Astrocyte (in vitro differentiated cells and primary cell): ENCODE measurements around the gene CTBP1. TPM values are rescaled to one million over a fixed set of nuclear protein-coding genes. Genes with fewer than 3 reads are reported as not detected.

Source experiments
- DNase-seq: peaks from one replicate; pipeline ENCODE4 v3.0.0-alpha.2; 2010; ENCODE audit warnings: low read depth
- FAIRE-seq: peaks from 2 replicates; lab custom pipeline; 2011; peaks lifted over from hg19 to GRCh38; lab: Jason Lieb, UNC
- H2AFZ ChIP-seq: 2 replicates; pipeline ENCODE4 v1.6.0; 2012; ENCODE audit warnings: low read depth, low read length, inconsistent platforms
- H3K27ac ChIP-seq: 2 replicates; pipeline ENCODE4 v1.5.1; 2011; ENCODE audit warnings: low read depth, low read length, inconsistent platforms
- H3K27me3 ChIP-seq: 2 replicates; pipeline ENCODE4 v1.6.0; 2011; ENCODE audit warnings: low read length, inconsistent platforms; ENCODE audit not compliant: insufficient read depth
- H3K36me3 ChIP-seq: 2 replicates; pipeline ENCODE4 v1.5.1; 2011; ENCODE audit warnings: low read length, inconsistent platforms; ENCODE audit not compliant: insufficient read depth
- H3K4me1 ChIP-seq: 2 replicates; pipeline ENCODE4 v1.5.1; 2011; ENCODE audit warnings: low read length, inconsistent platforms; ENCODE audit not compliant: insufficient read depth
- H3K4me2 ChIP-seq: 2 replicates; pipeline ENCODE4 v1.6.0; 2012; ENCODE audit warnings: low read length, inconsistent platforms
- H3K4me3 ChIP-seq: 2 replicates; pipeline ENCODE4 v1.5.1; 2011; ENCODE audit warnings: low read depth, mild to moderate bottlenecking, low read length, inconsistent platforms; ENCODE audit not compliant: insufficient read depth
- H3K79me2 ChIP-seq: 2 replicates; pipeline ENCODE4 v1.6.0; 2012; ENCODE audit warnings: mild to moderate bottlenecking, low read length, inconsistent platforms; ENCODE audit not compliant: insufficient read depth
- H3K9ac ChIP-seq: 2 replicates; pipeline ENCODE4 v1.6.0; 2012; ENCODE audit warnings: mild to moderate bottlenecking, low read length, inconsistent platforms
- H3K9me3 ChIP-seq: 2 replicates; pipeline ENCODE4 v1.5.1; 2012; ENCODE audit warnings: low read depth, mild to moderate bottlenecking, low read length, inconsistent platforms; ENCODE audit not compliant: insufficient read depth
- H4K20me1 ChIP-seq: 2 replicates; pipeline ENCODE4 v1.6.0; 2012; ENCODE audit warnings: low read length, inconsistent platforms; ENCODE audit not compliant: insufficient read depth
- H3K27ac Mint-ChIP-seq: one replicate; pipeline ENCODE4 v1.8.0; 2021; ENCODE audit warnings: mild to moderate bottlenecking, mixed read lengths; ENCODE audit not compliant: unreplicated experiment
- H3K27me3 Mint-ChIP-seq: one replicate; pipeline ENCODE4 v1.8.0; 2021; ENCODE audit warnings: low read depth, mixed read lengths; ENCODE audit not compliant: unreplicated experiment
- H3K36me3 Mint-ChIP-seq: one replicate; pipeline ENCODE4 v1.8.0; 2021; ENCODE audit warnings: low read depth, mixed read lengths; ENCODE audit not compliant: unreplicated experiment
- H3K4me1 Mint-ChIP-seq: one replicate; pipeline ENCODE4 v1.8.0; 2021; ENCODE audit warnings: low read depth, mixed read lengths; ENCODE audit not compliant: unreplicated experiment
- H3K4me3 Mint-ChIP-seq: one replicate; pipeline ENCODE4 v1.8.0; 2021; ENCODE audit warnings: mild to moderate bottlenecking, moderate library complexity, mixed read lengths; ENCODE audit not compliant: unreplicated experiment
- H3K9me3 Mint-ChIP-seq: one replicate; pipeline ENCODE4 v1.8.0; 2021; ENCODE audit warnings: mild to moderate bottlenecking, mixed read lengths; ENCODE audit not compliant: unreplicated experiment
- EZH2 ChIP-seq: IDR thresholded peaks from 2 replicates; pipeline ENCODE4 v1.6.1; 2012; ENCODE audit warnings: mild to moderate bottlenecking, low read length, inconsistent platforms; ENCODE audit not compliant: insufficient read depth
- total RNA-seq: library from RNA; stranded (reverse); gene quantifications from 2 replicates; pipeline ENCODE4 v1.2.1, GENCODE V29; 2021
- TF ChIP-seq, protein P1 (sequence below): IDR thresholded peaks from 2 replicates; pipeline ENCODE4 v1.5.1; 2011; ENCODE audit warnings: low read depth, mild to moderate bottlenecking, inconsistent platforms, low read length, moderate library complexity; ENCODE audit not compliant: insufficient read depth

The CTBP1 gene
- total RNA-seq, 1 donor from 2014 or later, result 136 TPM

DNA sequence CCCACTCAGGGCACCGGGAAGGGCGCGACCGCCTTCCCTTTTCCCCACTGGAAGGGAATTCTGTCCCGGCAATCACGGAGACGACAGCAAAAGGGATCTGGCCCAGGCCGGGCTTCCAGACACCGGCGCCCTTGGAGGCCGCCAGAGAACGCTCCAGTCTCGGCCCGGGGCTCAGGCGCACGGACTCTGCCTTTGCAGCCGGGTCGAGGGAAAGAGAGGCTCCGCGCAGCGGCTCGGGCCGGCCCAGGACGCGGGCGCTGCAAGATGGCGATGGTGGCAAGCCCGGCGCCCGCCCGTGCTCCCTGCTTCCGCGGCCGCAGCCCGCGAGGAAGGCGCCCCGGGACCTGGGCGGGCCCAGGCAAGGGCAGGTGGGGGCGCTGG is 1.1 kb downstream of the CTBP1 start:
- Histone ChIP-seq H3K79me2 (peaks cover 71% of the 10 kb centered on the region), H3K27ac (peak overlapping the region; percentile 90), H3K4me3 (peak overlapping the region; percentile 88), H3K4me1 (peaks cover 23% of the 10 kb centered on the region), H3K9me3 (peaks cover 19% of the 10 kb centered on the region), H3K36me3 (no peaks in the 10 kb centered on the region), H3K4me2 (peak overlapping the region; percentile 99), H4K20me1 (peaks cover 47% of the 10 kb centered on the region), H2AFZ (peak overlapping the region; percentile 10), H3K9ac (peak overlapping the region; percentile 93), H3K27me3 (no peaks in the 10 kb centered on the region)
- Mint-ChIP-seq H3K27me3 (no peaks in the 10 kb centered on the region), H3K27ac (no peak overlapping the region), H3K4me1 (peaks cover 19% of the 10 kb centered on the region), H3K9me3 (peaks cover 20% of the 10 kb centered on the region), H3K36me3 (peaks cover 23% of the 10 kb centered on the region), H3K4me3 (peak overlapping the region; percentile 90)
- no peak for FAIRE-seq
- TF ChIP-seq, protein P1, sequence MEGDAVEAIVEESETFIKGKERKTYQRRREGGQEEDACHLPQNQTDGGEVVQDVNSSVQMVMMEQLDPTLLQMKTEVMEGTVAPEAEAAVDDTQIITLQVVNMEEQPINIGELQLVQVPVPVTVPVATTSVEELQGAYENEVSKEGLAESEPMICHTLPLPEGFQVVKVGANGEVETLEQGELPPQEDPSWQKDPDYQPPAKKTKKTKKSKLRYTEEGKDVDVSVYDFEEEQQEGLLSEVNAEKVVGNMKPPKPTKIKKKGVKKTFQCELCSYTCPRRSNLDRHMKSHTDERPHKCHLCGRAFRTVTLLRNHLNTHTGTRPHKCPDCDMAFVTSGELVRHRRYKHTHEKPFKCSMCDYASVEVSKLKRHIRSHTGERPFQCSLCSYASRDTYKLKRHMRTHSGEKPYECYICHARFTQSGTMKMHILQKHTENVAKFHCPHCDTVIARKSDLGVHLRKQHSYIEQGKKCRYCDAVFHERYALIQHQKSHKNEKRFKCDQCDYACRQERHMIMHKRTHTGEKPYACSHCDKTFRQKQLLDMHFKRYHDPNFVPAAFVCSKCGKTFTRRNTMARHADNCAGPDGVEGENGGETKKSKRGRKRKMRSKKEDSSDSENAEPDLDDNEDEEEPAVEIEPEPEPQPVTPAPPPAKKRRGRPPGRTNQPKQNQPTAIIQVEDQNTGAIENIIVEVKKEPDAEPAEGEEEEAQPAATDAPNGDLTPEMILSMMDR, result no peak
- TF ChIP-seq EZH2, result no peak
- DNase-seq, result peak; percentile 4

DNA sequence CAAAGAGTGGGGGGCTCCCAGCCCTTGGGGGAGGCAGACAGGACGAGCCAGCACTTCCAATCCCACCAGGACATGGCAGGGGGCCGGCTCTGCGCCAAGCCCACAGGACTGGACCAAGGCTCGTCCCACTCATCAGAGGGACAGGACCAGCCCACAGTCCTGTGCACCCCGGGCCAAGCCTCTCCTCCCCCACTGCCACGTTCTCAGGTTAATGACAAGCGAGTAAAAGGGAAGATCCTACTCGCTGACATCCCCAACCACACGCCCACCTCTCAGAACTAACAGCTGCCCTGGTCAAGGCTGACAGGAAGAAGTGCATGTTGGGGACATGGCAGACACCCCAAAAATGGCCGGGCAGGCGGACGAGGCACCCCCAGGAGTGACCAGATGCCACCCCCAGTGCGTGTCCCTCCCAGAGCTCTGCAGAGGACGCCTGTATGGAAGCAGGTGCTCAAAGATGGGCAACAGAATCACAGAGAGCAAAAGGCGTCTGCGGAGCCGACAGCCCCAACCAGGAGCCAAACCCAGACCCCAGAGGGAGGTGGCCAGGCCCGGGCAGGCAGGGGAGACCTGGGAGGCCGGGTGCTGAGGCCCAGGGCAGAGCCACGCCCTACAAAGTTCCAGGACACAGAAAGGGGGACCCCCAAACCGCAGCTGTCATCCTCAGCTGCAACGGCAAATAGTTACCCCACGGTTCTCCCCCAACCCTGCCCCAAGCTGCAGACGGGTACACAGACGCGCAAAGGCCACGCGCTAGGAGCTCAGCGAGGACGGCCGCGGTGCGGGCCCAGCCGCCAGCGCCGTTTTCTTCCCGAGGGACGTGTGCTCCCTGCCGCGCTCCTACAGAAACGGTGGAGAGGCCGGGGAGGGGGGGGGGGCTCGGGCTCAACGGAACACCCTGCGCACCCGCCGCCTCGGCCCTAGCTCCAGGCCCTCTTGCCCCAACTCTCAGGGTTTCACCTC is 1.7 kb downstream of the CTBP1 start:
- H3K4me2 ChIP-seq, result peak overlapping the region; percentile 99
- no peaks in the 10 kb centered on the region for H3K36me3 ChIP-seq
- Mint-ChIP-seq H3K9me3 (peaks cover 16% of the 10 kb centered on the region), H3K27ac (peak overlapping the region; percentile 91), H3K4me1 (peaks cover 19% of the 10 kb centered on the region), H3K27me3 (no peaks in the 10 kb centered on the region), H3K36me3 (peaks cover 19% of the 10 kb centered on the region), H3K4me3 (peak overlapping the region; percentile 90)
- peaks cover 78% of the 10 kb centered on the region for H3K79me2 ChIP-seq
- H3K4me3 ChIP-seq, result peak overlapping the region; percentile 88
- DNase-seq, result no peak
- no peak for TF ChIP-seq EZH2
- TF ChIP-seq, protein P1, result no peak
- H3K4me1 ChIP-seq, result peaks cover 23% of the 10 kb centered on the region
- H2AFZ ChIP-seq, result no peak overlapping the region
- no peak for FAIRE-seq
- peaks cover 19% of the 10 kb centered on the region for H3K9me3 ChIP-seq
- peak overlapping the region; percentile 93 for H3K9ac ChIP-seq
- peaks cover 53% of the 10 kb centered on the region for H4K20me1 ChIP-seq
- H3K27me3 ChIP-seq, result no peaks in the 10 kb centered on the region
- H3K27ac ChIP-seq, result peak overlapping the region; percentile 90
